ENCODE data around the gene RNF222. TPM values are rescaled to one million over a fixed set of nuclear protein-coding genes. Genes with fewer than 3 reads are reported as not detected.

Gene RNF222
- polyA plus RNA-seq, 1 of the 3 experiments (the other 2 are of a cell fraction): not detected

DNA sequence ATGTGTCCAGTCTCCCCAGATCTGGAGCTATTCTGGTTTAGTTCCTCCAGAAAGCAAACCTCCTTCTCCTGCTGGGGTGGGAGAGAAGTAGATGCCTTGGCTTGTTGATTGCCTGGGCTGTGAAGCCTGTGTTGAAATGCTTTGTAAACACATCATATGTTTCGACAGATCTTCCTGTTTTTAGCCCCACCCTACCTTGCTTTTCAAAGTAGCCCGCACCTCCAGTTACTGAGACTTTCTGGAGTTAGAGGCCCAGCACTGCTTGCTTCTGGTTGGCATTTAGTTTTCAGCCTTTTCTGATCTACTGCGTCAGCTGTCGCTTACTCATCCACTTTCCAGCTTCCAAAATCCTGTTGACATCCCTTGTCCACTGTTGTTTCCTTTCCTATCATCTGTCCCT lies 20.2 kb upstream of the RNF222 start:
- no peak overlapping the region for H2AFZ ChIP-seq (ENCODE audit: low read depth)
- no peaks in the 10 kb centered on the region for H3K9me2 ChIP-seq
- ChIA-PET CTCF (interaction anchor here (1.0 to 1.5 kb wide), 3 partner anchors 34 to 368 kb away, joined by 3 to 4 read pairs (median 4); no protein-coding TSS in a partner anchor), POLR2A (no interaction called here)
- H3F3A ChIP-seq (replicated peaks; ENCODE audit: insufficient read depth): no peaks in the 10 kb centered on the region
- TF ChIP-seq GABPA (IDR thresholded peaks at IDR 0.05; ENCODE audit: low read depth): no peak
- H3K4me3 ChIP-seq (ENCODE audit: low read depth in 2 of 2, low read length in 1 of 2): no peak overlapping the region
- peaks cover 25% of the 10 kb centered on the region; the same call in 1 of the 2 replicates for H3K27me3 ChIP-seq (ENCODE audit: insufficient read depth)
- no peaks in the 10 kb centered on the region for H3K79me2 ChIP-seq (ENCODE audit: insufficient read depth)
- no peaks in the 10 kb centered on the region for H3K9me3 ChIP-seq
- no peak overlapping the region for H3K4me2 ChIP-seq
- no peak overlapping the region for H3K9ac ChIP-seq
- no peaks in the 10 kb centered on the region for H4K20me1 ChIP-seq (ENCODE audit: insufficient read depth)
- 79% methylated on average over 4 of the region's 4 CpGs for WGBS (ENCODE audit: low lambda C conversion rate)
- H3K27ac ChIP-seq (ENCODE audit: low read depth in 2 of 2, low read length in 1 of 2): no peak overlapping the region
- DNase-seq: no peak
- peaks cover 0 to 3% of the 10 kb centered on the region in 2 experiments; a peak in 1 of 4 replicates for H3K4me1 ChIP-seq (ENCODE audit: control insufficient read depth in 1 of 2, insufficient read depth in 2 of 2, low read depth in 1 of 2, low read length in 1 of 2)
- no peaks in the 10 kb centered on the region for H3K36me3 ChIP-seq (replicated peaks in 1 of 2; ENCODE audit: control insufficient read depth in 1 of 2, insufficient read depth in 2 of 2, low read length in 1 of 2)

DNA sequence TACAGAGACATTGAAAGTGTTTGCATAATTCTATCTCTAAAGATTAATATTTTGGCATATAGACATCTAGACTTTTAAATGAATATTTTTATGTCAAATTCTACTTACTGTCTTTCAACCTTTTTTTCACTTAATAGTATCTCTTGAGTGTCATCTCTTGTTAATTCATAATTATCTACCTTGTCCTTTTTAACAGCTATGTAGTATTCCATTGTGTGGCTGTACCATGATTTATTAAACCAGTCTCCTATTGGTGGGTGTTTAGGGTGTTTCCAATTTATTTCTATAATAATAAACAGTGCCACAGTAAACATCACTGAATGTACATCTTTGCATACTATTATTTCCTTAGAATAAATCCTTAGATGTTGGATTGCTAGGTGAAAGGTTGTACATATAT lies 16.3 kb upstream of the RNF222 start:
- Histone ChIP-seq H4K20me1 (ENCODE audit: insufficient read depth) (no peaks in the 10 kb centered on the region), H3F3A (replicated peaks; ENCODE audit: insufficient read depth) (no peaks in the 10 kb centered on the region), H3K9me3 (no peaks in the 10 kb centered on the region), H3K4me3 (ENCODE audit: low read depth in 2 of 2, low read length in 1 of 2) (no peak overlapping the region), H3K9ac (no peak overlapping the region), H3K36me3 (replicated peaks in 1 of 2; ENCODE audit: control insufficient read depth in 1 of 2, insufficient read depth in 2 of 2, low read length in 1 of 2) (no peaks in the 10 kb centered on the region), H3K4me1 (ENCODE audit: control insufficient read depth in 1 of 2, insufficient read depth in 2 of 2, low read depth in 1 of 2, low read length in 1 of 2) (no peaks in the 10 kb centered on the region), H3K4me2 (no peak overlapping the region), H3K27ac (ENCODE audit: low read depth in 2 of 2, low read length in 1 of 2) (no peak overlapping the region), H2AFZ (ENCODE audit: low read depth) (no peak overlapping the region), H3K9me2 (no peaks in the 10 kb centered on the region), H3K79me2 (ENCODE audit: insufficient read depth) (no peaks in the 10 kb centered on the region), H3K27me3 (ENCODE audit: insufficient read depth) (peaks cover 31% of the 10 kb centered on the region; the same call in 1 of the 2 replicates)
- no peak for DNase-seq
- ChIA-PET POLR2A (no interaction called here), CTCF (interaction anchor here (1.1 kb wide), 1 partner anchor 332 kb away, joined by 4 read pairs; no protein-coding TSS in a partner anchor)
- TF ChIP-seq FOXJ3 (CRISPR knock-in tag; IDR thresholded peaks at IDR 0.05) (no peak), POLR2AphosphoS5 (IDR thresholded peaks at IDR 0.05; ENCODE audit: low read depth, low read length) (no peak), TEAD4 (IDR thresholded peaks at IDR 0.05; ENCODE audit: borderline replicate concordance, insufficient read depth) (no peak), SMC3 (IDR thresholded peaks at IDR 0.05; ENCODE audit: low read depth, low read length) (no peak), MEF2A (IDR thresholded peaks at IDR 0.05; ENCODE audit: borderline replicate concordance, low read depth) (no peak), RXRA (IDR thresholded peaks at IDR 0.05; ENCODE audit: borderline replicate concordance, low read depth) (no peak), RFX5 (IDR thresholded peaks at IDR 0.05; ENCODE audit: low read length) (no peak), EP300 (IDR thresholded peaks at IDR 0.05; ENCODE audit: borderline replicate concordance in 1 of 2, low read depth in 1 of 2, low read length in 1 of 2) (no peak), JUND (IDR thresholded peaks at IDR 0.05) (no peak), MXI1 (IDR thresholded peaks at IDR 0.05; ENCODE audit: low read depth, low read length) (no peak), YY1 (IDR thresholded peaks at IDR 0.05; ENCODE audit: low read depth) (no peak), SIN3A (IDR thresholded peaks at IDR 0.05; ENCODE audit: borderline replicate concordance, low read depth, low read length) (no peak), GATA2 (CRISPR knock-in tag; IDR thresholded peaks at IDR 0.05) (no peak), NFIC (IDR thresholded peaks at IDR 0.05; ENCODE audit: borderline replicate concordance) (no peak), GABPA (IDR thresholded peaks at IDR 0.05; ENCODE audit: low read depth) (no peak)
- TF ChIP-seq, protein P1, sequence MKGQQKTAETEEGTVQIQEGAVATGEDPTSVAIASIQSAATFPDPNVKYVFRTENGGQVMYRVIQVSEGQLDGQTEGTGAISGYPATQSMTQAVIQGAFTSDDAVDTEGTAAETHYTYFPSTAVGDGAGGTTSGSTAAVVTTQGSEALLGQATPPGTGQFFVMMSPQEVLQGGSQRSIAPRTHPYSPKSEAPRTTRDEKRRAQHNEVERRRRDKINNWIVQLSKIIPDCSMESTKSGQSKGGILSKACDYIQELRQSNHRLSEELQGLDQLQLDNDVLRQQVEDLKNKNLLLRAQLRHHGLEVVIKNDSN (IDR thresholded peaks at IDR 0.05; ENCODE audit: borderline replicate concordance, low read depth): no peak
- TF ChIP-seq, protein P2, sequence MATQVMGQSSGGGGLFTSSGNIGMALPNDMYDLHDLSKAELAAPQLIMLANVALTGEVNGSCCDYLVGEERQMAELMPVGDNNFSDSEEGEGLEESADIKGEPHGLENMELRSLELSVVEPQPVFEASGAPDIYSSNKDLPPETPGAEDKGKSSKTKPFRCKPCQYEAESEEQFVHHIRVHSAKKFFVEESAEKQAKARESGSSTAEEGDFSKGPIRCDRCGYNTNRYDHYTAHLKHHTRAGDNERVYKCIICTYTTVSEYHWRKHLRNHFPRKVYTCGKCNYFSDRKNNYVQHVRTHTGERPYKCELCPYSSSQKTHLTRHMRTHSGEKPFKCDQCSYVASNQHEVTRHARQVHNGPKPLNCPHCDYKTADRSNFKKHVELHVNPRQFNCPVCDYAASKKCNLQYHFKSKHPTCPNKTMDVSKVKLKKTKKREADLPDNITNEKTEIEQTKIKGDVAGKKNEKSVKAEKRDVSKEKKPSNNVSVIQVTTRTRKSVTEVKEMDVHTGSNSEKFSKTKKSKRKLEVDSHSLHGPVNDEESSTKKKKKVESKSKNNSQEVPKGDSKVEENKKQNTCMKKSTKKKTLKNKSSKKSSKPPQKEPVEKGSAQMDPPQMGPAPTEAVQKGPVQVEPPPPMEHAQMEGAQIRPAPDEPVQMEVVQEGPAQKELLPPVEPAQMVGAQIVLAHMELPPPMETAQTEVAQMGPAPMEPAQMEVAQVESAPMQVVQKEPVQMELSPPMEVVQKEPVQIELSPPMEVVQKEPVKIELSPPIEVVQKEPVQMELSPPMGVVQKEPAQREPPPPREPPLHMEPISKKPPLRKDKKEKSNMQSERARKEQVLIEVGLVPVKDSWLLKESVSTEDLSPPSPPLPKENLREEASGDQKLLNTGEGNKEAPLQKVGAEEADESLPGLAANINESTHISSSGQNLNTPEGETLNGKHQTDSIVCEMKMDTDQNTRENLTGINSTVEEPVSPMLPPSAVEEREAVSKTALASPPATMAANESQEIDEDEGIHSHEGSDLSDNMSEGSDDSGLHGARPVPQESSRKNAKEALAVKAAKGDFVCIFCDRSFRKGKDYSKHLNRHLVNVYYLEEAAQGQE (IDR thresholded peaks at IDR 0.05; ENCODE audit: low read depth, low read length): no peak
- TF ChIP-seq, protein P3, sequence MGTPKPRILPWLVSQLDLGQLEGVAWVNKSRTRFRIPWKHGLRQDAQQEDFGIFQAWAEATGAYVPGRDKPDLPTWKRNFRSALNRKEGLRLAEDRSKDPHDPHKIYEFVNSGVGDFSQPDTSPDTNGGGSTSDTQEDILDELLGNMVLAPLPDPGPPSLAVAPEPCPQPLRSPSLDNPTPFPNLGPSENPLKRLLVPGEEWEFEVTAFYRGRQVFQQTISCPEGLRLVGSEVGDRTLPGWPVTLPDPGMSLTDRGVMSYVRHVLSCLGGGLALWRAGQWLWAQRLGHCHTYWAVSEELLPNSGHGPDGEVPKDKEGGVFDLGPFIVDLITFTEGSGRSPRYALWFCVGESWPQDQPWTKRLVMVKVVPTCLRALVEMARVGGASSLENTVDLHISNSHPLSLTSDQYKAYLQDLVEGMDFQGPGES (IDR thresholded peaks at IDR 0.05; ENCODE audit: low read depth, low read length): no peak
- TF ChIP-seq, protein P4, sequence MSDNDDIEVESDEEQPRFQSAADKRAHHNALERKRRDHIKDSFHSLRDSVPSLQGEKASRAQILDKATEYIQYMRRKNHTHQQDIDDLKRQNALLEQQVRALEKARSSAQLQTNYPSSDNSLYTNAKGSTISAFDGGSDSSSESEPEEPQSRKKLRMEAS (IDR thresholded peaks at IDR 0.05; ENCODE audit: low read depth): no peak

All from SK-N-SH (cell line).